ENCODE results near the gene CTNNBL1.

CTNNBL1 gene

GRCh38 chr20:37729452-37729851 lies 35.6 kb downstream of the CTNNBL1 start:
- TF ChIP-seq CTCF (conservative IDR thresholded peaks at IDR 0.05; ENCODE audit: low read length), result no peak
- no peak overlapping the region for H3K4me3 ChIP-seq (ENCODE audit: low read length)
- DNase-seq (ENCODE audit: low read depth), result no peak

GRCh38 chr20:37729909-37730308 lies 36.1 kb downstream of the CTNNBL1 start:
- H3K4me3 ChIP-seq (ENCODE audit: low read length), result no peak overlapping the region
- TF ChIP-seq CTCF (conservative IDR thresholded peaks at IDR 0.05; ENCODE audit: low read length), result no peak
- DNase-seq (ENCODE audit: low read depth), result peak; percentile 28

- TF ChIP-seq CTCF (conservative IDR thresholded peaks at IDR 0.05; ENCODE audit: low read length), result no peak
- DNase-seq (ENCODE audit: low read depth), result no peak
- no peak overlapping the region for H3K4me3 ChIP-seq (ENCODE audit: low read length)
Measured at GRCh38 chr20:37733416-37733815, 39.6 kb downstream of the CTNNBL1 start.

- DNase-seq (ENCODE audit: low read depth), result peak; percentile 63
- H3K4me3 ChIP-seq (ENCODE audit: low read length), result no peak overlapping the region
- no peak for TF ChIP-seq CTCF (conservative IDR thresholded peaks at IDR 0.05; ENCODE audit: low read length)
Measured at GRCh38 chr20:37734228-37734985, 40.6 kb downstream of the CTNNBL1 start.

GRCh38 chr20:37735541-37735940 lies 41.7 kb downstream of the CTNNBL1 start:
- no peak overlapping the region for H3K4me3 ChIP-seq (ENCODE audit: low read length)
- TF ChIP-seq CTCF (conservative IDR thresholded peaks at IDR 0.05; ENCODE audit: low read length), result no peak
- no peak for DNase-seq (ENCODE audit: low read depth)

- TF ChIP-seq CTCF (conservative IDR thresholded peaks at IDR 0.05; ENCODE audit: low read length), result no peak
- no peak for DNase-seq (ENCODE audit: low read depth)
- no peak overlapping the region for H3K4me3 ChIP-seq (ENCODE audit: low read length)
Measured at GRCh38 chr20:37736132-37736531, 42.3 kb downstream of the CTNNBL1 start.

GRCh38 chr20:37737826-37738420 lies 44.1 kb downstream of the CTNNBL1 start:
- DNase-seq (ENCODE audit: low read depth), result no peak
- TF ChIP-seq CTCF (conservative IDR thresholded peaks at IDR 0.05; ENCODE audit: low read length), result no peak
- H3K4me3 ChIP-seq (ENCODE audit: low read length), result no peak overlapping the region
